KG1 (cell line): ENCODE results near the gene RANBP3L.
"Not testable (repeated sequence)": the region's sequence is repeated elsewhere in the genome, so short reads cannot be mapped to it uniquely, and the experiment has no call there.

Experiments
- DNase-seq: peaks from one replicate; lab custom pipeline; 2025; lab: John Stamatoyannopoulos, UW

The RANBP3L gene

DNA sequence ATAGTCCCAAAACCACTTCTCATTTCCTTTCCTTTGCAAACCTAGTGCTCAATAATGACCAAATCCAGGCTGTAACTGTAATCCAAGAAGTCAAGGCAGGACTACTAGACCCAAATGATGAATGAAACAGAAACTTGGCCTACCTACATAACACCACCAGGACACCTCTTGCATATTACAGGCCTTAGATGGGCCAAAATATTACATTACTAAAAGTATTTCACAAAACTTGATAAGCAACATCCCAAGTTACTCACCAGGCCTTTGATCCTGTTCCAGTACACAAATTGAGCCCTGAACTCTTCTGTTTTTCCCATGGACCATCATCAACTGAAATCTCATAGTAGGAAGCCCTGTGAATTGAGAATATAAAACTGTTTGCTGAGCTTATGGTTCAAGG lies 94.8 kb downstream of the RANBP3L start:
- no peak for DNase-seq

DNA sequence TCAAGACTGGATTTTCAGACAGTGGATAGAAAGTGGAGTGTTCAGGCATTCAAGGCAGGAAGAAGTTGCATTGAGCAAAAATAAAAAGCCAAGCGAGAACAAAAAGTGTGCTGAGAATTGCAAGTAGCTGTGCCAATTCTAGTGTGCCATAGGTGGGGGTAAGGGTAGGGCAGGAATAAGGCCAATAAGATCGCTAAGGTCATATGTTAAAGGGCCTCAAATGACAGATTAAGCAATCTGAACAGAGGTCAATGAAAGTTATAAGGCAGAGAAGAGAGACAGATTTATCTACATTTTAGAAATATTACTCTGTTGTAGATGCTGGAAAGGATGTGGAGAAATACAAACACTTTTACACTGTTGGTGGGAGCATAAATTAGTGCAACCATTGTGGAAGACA lies 96.4 kb downstream of the RANBP3L start:
- DNase-seq, result no peak

DNA sequence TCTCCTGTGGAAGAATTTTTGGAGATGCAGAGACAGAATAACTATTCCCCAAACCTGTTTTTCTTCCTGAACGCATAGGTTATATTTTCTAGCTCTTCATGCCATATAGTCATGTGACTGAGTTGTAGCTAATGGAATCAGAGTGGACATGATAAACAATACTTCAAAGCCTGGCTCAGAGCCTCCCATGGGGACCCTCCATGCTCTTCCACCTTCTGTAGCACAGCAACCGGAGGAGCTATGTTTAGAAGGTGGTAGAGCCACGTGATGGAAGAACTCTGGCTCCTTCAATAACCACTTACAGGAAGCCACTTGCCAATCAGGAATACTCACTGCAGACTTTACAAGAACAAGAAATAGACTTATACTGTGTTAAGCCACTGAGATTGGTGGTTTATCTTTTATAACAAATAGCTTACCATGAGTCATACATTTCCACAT lies 99.2 kb downstream of the RANBP3L start:
- DNase-seq, result no peak

DNA sequence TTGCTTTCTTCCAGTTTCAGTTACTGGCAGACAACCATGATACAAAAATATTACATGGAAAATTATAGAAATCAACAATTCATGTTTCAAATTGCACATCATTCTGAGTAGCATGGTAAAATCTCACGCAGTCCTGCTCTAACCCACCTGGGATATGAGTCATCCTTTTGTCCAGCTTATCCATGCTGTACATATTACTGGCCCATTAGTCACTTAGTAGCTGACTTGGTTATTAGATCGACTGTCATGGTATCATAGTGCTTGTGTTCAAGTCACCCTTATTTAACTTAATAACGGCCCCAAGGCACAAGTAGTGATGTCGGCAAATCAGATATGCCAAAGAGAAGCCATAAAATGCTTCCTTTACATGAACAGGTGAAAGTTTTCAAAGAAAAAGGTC lies 101.2 kb downstream of the RANBP3L start:
- no peak for DNase-seq

DNA sequence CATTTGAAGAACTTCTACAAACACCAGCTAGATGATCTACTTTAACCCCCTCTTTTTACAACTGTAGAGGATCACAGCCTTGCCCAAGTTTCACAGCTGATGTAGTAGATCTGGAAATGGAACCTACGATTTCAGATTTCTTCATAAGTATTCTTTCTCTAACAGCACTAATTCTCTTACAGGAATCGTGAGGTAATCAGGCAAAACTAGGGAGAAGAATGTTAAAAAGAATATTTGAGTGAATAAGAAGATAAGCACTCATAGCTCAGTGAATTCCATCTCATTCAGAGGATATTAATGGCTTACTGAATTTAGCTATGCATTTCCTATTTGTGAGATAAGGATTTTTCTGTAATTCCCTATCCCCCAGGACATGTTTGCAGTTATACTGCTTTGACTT lies 102.1 kb downstream of the RANBP3L start:
- no peak for DNase-seq

DNA sequence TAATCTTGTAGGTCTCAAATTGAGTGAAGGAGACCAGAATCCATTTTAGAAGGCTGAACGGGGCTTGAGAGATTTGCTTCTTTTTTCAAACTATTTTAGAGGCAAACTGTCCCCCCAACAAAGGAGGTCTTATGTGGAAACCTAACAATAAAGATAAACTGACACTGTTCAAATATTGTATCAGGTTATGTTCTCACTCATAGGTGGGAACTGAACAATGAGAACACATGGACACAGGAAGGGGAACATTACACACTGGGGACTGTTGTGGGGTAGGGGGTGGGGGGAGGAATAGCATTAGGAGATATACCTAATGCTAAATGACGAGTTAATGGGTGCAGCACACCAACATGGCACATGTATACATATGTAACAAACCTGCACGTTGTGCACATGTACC lies 102.9 kb downstream of the RANBP3L start:
- DNase-seq, result not testable (repeated sequence)
